ENCODE results near the gene ITPK1. TPM values are rescaled to one million over a fixed set of nuclear protein-coding genes. Genes with fewer than 3 reads are reported as not detected.

Gene ITPK1
- polyA plus RNA-seq, 1 of the 3 experiments (the other 2 are of a cell fraction): 23.2 TPM

- H3K9me2 ChIP-seq: no peaks in the 10 kb centered on the region
- WGBS (ENCODE audit: low lambda C conversion rate): 91% methylated on average over 10 of the region's 12 CpGs
- H3F3A ChIP-seq (replicated peaks; ENCODE audit: insufficient read depth): no peaks in the 10 kb centered on the region
- H4K20me1 ChIP-seq (ENCODE audit: insufficient read depth): no peaks in the 10 kb centered on the region
- H2AFZ ChIP-seq (ENCODE audit: low read depth): no peak overlapping the region
- CTCF ChIA-PET: interaction anchor here (1.1 to 1.5 kb wide), 4 partner anchors 11 to 143 kb away, joined by 3 to 6 read pairs (median 4); no protein-coding TSS in a partner anchor
- H3K27ac ChIP-seq (ENCODE audit: low read depth in 2 of 2, low read length in 1 of 2): no peak overlapping the region; a peak in 1 of 4 replicates
- no peaks in the 10 kb centered on the region for H3K79me2 ChIP-seq (ENCODE audit: insufficient read depth)
- no peak overlapping the region for H3K4me3 ChIP-seq (ENCODE audit: low read depth in 2 of 2, low read length in 1 of 2)
- H3K9me3 ChIP-seq: no peaks in the 10 kb centered on the region
- H3K27me3 ChIP-seq (ENCODE audit: insufficient read depth): no peaks in the 10 kb centered on the region
- TF ChIP-seq FOXJ3 (CRISPR knock-in tag; IDR thresholded peaks at IDR 0.05): no peak
- TF ChIP-seq NFIC (IDR thresholded peaks at IDR 0.05; ENCODE audit: borderline replicate concordance): no peak
- no peak for TF ChIP-seq TCF12 (IDR thresholded peaks at IDR 0.05)
- no peak for TF ChIP-seq NRF1 (IDR thresholded peaks at IDR 0.05; ENCODE audit: low read depth, low read length)
- TF ChIP-seq RCOR1 (IDR thresholded peaks at IDR 0.05; ENCODE audit: low read length): no peak
- TF ChIP-seq EZH2phosphoT487 (IDR thresholded peaks at IDR 0.05; ENCODE audit: borderline replicate concordance, low read depth): no peak
- TF ChIP-seq FOSL2 (IDR thresholded peaks at IDR 0.05; ENCODE audit: borderline replicate concordance, low read depth): no peak
- no peak for TF ChIP-seq MEF2A (IDR thresholded peaks at IDR 0.05; ENCODE audit: borderline replicate concordance, low read depth)
- no peak for TF ChIP-seq USF1 (IDR thresholded peaks at IDR 0.05; ENCODE audit: borderline replicate concordance, low read depth)
- TF ChIP-seq YY1 (IDR thresholded peaks at IDR 0.05; ENCODE audit: low read depth): no peak
- no peak for TF ChIP-seq TEAD4 (IDR thresholded peaks at IDR 0.05; ENCODE audit: borderline replicate concordance, insufficient read depth)
- TF ChIP-seq USF2 (IDR thresholded peaks at IDR 0.05; ENCODE audit: borderline replicate concordance, low read depth, low read length): no peak
- no peak for TF ChIP-seq GATA2 (CRISPR knock-in tag; IDR thresholded peaks at IDR 0.05)
- TF ChIP-seq ELF1 (IDR thresholded peaks at IDR 0.05): no peak
- TF ChIP-seq MAX (IDR thresholded peaks at IDR 0.05; ENCODE audit: low read depth): no peak
- no peak for DNase-seq
- H3K9ac ChIP-seq: no peak overlapping the region
- H3K4me2 ChIP-seq: no peak overlapping the region
- POLR2A ChIA-PET: interaction anchor here (1.3 kb wide), 1 partner anchor 17 kb away, joined by 6 read pairs; no protein-coding TSS in a partner anchor
- H3K36me3 ChIP-seq (replicated peaks in 1 of 2; ENCODE audit: control insufficient read depth in 1 of 2, insufficient read depth in 2 of 2, low read length in 1 of 2): no peaks in the 10 kb centered on the region
- peaks cover 0 to 45% of the 10 kb centered on the region in 2 experiments; a peak in 1 of 4 replicates for H3K4me1 ChIP-seq (ENCODE audit: control insufficient read depth in 1 of 2, insufficient read depth in 2 of 2, low read depth in 1 of 2, low read length in 1 of 2)
Measured at GRCh38 chr14:92970271-92970670, 145.5 kb downstream of the ITPK1 start.

GRCh38 chr14:92969871-92970270 lies 145.9 kb downstream of the ITPK1 start:
- 91% methylated on average over 10 of the region's 12 CpGs for WGBS (ENCODE audit: low lambda C conversion rate)
- Histone ChIP-seq H3K27me3 (ENCODE audit: insufficient read depth) (no peaks in the 10 kb centered on the region), H2AFZ (ENCODE audit: low read depth) (no peak overlapping the region), H3K9me2 (no peaks in the 10 kb centered on the region), H3K4me2 (no peak overlapping the region), H3K27ac (ENCODE audit: low read depth in 2 of 2, low read length in 1 of 2) (no peak overlapping the region; a peak in 1 of 4 replicates), H4K20me1 (ENCODE audit: insufficient read depth) (no peaks in the 10 kb centered on the region), H3K4me3 (ENCODE audit: low read depth in 2 of 2, low read length in 1 of 2) (no peak overlapping the region), H3K4me1 (ENCODE audit: control insufficient read depth in 1 of 2, insufficient read depth in 2 of 2, low read depth in 1 of 2, low read length in 1 of 2) (peaks cover 0 to 47% of the 10 kb centered on the region in 2 experiments; a peak in 1 of 4 replicates), H3K9ac (no peak overlapping the region), H3K79me2 (ENCODE audit: insufficient read depth) (no peaks in the 10 kb centered on the region), H3K9me3 (no peaks in the 10 kb centered on the region), H3F3A (replicated peaks; ENCODE audit: insufficient read depth) (no peaks in the 10 kb centered on the region), H3K36me3 (replicated peaks in 1 of 2; ENCODE audit: control insufficient read depth in 1 of 2, insufficient read depth in 2 of 2, low read length in 1 of 2) (no peaks in the 10 kb centered on the region)
- CTCF ChIA-PET: interaction anchor here (0.8 to 1.5 kb wide), 7 partner anchors 11 to 164 kb away, joined by 3 to 6 read pairs (median 4); no protein-coding TSS in a partner anchor
- no peak for DNase-seq
- POLR2A ChIA-PET: interaction anchor here (1.3 kb wide), 1 partner anchor 17 kb away, joined by 6 read pairs; no protein-coding TSS in a partner anchor
- TF ChIP-seq GATA2 (CRISPR knock-in tag; IDR thresholded peaks at IDR 0.05): no peak
- no peak for TF ChIP-seq USF2 (IDR thresholded peaks at IDR 0.05; ENCODE audit: borderline replicate concordance, low read depth, low read length)
- no peak for TF ChIP-seq EZH2phosphoT487 (IDR thresholded peaks at IDR 0.05; ENCODE audit: borderline replicate concordance, low read depth)
- no peak for TF ChIP-seq TCF12 (IDR thresholded peaks at IDR 0.05)
- TF ChIP-seq POLR2AphosphoS5 (IDR thresholded peaks at IDR 0.05; ENCODE audit: low read depth, low read length): no peak
- no peak for TF ChIP-seq MXI1 (IDR thresholded peaks at IDR 0.05; ENCODE audit: low read depth, low read length)
- no peak for TF ChIP-seq TEAD4 (IDR thresholded peaks at IDR 0.05; ENCODE audit: borderline replicate concordance, insufficient read depth)
- TF ChIP-seq CHD2 (IDR thresholded peaks at IDR 0.05; ENCODE audit: low read length, partially characterized antibody): no peak
- no peak for TF ChIP-seq JUND (IDR thresholded peaks at IDR 0.05)
- no peak for TF ChIP-seq EP300 (IDR thresholded peaks at IDR 0.05; ENCODE audit: borderline replicate concordance in 1 of 2, low read depth in 1 of 2, low read length in 1 of 2)
- no peak for TF ChIP-seq TAF1 (IDR thresholded peaks at IDR 0.05; ENCODE audit: borderline replicate concordance, low read depth, low read length)
- TF ChIP-seq GABPA (IDR thresholded peaks at IDR 0.05; ENCODE audit: low read depth): no peak
- no peak for TF ChIP-seq RAD21 (IDR thresholded peaks at IDR 0.05; ENCODE audit: low read length)
- no peak for TF ChIP-seq RXRA (IDR thresholded peaks at IDR 0.05; ENCODE audit: borderline replicate concordance, low read depth)

Data from SK-N-SH (cell line).